ENCODE results near the gene FOXD2.

FOXD2 gene

GRCh38 chr1:47435506-47436303 is 2.1 kb upstream of the FOXD2 start:
- DNase-seq (ENCODE audit: extremely low read depth, low read depth), result no peak
- TF ChIP-seq CTCF (IDR thresholded peaks at IDR 0.05; ENCODE audit: low read depth, low read length), result no peak

GRCh38 chr1:47436304-47436978 is 1.4 kb upstream of the FOXD2 start:
- DNase-seq (ENCODE audit: extremely low read depth, low read depth), result no peak
- peak; percentile 99 for TF ChIP-seq CTCF (IDR thresholded peaks at IDR 0.05; ENCODE audit: low read depth, low read length)

GRCh38 chr1:47436979-47437446 is 831 bp upstream of the FOXD2 start:
- DNase-seq (ENCODE audit: extremely low read depth, low read depth), result no peak
- no peak for TF ChIP-seq CTCF (IDR thresholded peaks at IDR 0.05; ENCODE audit: low read depth, low read length)

GRCh38 chr1:47438165-47439016 is 547 bp downstream of the FOXD2 start:
- no peak for TF ChIP-seq CTCF (IDR thresholded peaks at IDR 0.05; ENCODE audit: low read depth, low read length)
- no peak for DNase-seq (ENCODE audit: extremely low read depth, low read depth)

GRCh38 chr1:47439017-47439818 is 1.4 kb downstream of the FOXD2 start:
- no peak for TF ChIP-seq CTCF (IDR thresholded peaks at IDR 0.05; ENCODE audit: low read depth, low read length)
- DNase-seq (ENCODE audit: extremely low read depth, low read depth), result no peak

GRCh38 chr1:47439819-47440598 is 2.2 kb downstream of the FOXD2 start:
- TF ChIP-seq CTCF (IDR thresholded peaks at IDR 0.05; ENCODE audit: low read depth, low read length), result no peak
- DNase-seq (ENCODE audit: extremely low read depth, low read depth), result no peak
